Activated CD4-positive, alpha-beta T cell treated with anti-CD3 and anti-CD28 coated beads, Interleukin-2, Interleukin-6, amounts not matched to agents 100 ng/mL and 50 ng/mL, durations not matched to agents 16 hours and 8 hours (primary cell): ENCODE data around the gene RAB31.

ENCODE experiments used
- DNase-seq: peaks from one replicate; pipeline ENCODE4 v3.0.0-alpha.2; 2020

Gene RAB31

DNA sequence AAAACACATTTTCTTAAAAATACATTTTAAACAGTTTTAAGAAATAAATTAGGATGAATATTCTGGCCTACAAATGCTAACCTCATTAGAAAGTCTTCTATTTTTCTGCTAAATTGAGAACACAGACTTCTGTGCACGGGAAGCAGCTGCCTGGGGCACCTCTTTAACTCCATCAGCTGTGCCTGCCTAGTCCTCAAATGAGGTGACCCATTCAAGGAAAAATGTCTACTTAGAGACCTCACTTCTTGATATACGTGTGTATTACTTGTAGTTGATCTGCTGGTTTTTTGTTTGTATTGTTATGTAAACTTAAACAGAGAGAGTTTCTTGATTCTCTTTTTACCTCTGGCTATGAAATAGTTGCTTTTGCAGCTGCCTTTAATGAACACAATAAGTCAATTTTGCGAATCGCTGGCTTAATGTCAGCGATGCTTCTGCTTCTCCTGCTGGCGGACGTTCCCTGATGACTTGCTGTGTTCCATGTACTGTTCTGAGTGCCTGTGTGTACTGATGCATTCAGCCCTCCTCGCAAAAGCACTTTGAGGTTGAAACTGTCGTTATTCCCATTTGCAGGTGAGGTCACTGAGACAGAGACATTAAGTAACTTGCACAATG is 88.9 kb downstream of the RAB31 start:
- no peak for DNase-seq

DNA sequence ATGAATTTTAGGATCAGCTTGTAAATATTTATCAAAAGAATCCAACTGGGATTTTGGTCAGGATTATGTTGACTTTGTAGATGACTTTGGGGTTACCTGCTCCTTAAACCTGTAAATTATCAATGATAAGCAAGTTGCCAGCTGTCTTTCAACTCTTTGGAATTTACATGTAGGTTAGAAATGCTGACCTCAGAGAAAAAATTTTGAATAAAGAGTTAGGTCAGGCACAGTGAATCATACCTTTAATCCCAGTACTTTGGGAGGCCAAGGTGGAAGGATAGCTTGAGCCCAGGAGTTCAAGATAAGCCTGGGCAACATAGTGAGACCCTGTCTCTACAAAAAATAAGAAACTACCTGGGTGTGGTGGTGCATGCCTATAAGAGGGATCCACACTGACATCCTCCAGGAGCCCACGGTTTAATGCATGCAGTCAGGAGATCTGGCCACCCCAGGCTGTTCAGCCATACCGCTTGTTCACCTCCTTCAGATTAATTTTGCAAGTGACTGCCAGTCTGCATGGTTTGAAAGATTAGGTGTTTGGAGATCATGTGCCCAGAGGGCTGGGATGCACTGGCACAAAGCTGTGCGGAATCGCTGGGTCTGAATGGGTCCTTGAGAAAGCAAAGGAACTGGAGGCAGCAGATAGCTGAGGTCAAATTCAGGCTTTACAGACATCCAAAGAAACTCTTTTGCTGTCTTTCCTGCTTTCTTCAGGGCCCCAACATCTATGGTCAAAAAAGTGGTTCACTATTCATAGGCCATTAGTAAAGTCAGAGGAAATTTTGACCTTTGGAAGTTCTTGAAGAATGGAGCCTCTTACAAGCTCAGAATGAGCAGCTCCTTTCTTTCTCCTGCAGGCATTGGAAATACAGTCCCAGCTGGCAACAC is 94.3 kb downstream of the RAB31 start:
- DNase-seq: no peak

DNA sequence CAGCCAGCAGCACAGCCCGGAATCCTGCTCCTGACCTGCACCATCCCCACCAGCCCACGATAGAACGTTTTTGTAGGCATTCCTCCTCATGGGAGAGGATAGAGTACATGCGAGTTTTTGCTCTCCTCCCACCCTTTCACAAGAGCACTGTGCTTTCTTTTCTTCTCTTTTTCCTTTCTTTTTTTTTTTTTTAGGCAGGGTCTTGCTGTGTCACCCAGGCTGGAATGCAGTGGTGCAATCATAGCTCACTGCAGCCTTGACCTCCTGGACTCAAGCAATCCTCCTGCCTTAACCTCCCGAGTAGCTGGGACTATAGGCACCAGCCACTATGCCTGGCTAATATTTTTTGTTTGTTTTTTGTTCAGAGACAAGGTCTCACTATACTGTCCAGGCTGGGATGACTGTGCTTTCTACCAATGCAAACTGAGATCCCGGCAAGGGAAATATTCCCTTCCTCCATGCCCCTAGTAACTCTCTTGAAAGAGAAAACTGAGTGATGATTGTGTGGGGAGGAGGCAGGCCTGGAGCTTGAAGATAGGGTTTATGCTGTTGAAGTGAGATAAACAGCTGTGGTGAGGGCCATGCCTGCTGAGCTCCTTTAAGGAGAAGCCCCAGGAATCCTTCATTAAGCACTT is 95.1 kb downstream of the RAB31 start:
- DNase-seq: no peak

DNA sequence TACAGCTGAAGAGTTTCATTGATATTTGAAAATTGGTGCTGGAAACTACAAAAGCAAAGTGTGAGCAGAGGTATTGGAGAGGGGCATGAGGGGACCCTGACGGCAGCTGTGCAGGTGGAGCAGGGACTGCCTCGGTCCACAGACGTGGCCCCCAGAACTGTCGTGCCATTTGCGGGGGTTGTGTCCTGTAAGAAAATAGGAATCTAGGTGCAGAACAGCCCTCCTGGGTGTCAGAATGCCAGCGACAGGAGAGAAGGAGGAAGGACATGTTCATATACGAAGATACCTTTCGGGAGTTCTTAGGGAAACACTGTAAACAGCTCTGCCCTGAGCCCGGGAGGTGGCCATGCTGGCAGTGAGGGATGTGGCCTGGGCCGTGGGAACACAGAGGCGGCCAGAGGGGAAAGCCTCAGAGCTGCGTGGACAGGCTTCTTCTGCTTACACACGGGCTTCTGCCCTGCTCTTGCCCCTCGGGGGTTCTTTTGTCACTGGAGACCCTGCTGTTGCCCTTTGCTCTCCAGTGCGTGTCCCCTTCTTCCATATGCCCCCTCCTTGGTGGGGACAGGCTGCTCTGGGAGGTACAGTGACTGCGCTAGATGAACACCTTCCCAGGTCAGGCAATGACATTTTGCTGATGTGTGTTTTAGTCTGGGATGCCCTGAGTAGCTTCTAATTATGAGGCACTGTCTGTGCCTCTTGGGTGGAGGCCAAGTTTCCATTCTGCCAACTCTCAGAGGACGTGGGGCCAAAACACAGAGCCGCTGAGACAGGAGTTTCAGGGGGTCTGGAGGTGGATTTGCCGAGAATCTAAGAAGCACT is 95.8 kb downstream of the RAB31 start:
- DNase-seq: no peak

DNA sequence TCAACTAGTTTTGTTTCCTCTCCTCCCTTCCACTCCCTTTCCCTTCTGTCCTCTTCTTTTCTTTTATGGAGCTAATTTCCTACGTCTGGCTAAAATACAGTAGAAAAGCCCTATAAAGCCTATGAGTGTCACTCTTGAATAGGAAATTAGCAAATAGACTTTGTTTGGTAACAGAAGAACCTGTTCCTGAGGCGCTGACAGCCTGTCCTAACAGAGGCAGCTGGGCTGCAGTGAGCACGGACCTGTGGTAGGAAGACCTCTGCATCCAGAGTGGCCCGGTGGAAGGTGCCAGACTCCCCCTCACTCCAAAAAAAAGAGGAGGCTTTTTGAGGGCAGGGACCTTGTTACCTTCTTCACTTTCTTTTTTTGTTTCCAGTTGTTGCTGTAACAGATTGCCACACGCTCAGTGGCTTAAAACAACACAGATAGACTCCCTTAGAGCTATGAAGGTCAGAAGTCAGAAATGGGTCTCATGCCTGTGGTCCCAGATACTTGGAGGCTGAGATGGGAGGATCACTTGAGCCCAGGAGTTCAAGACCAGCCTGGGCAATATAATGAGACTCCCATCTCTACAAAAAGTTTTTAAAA is 96.5 kb downstream of the RAB31 start:
- DNase-seq: no peak

DNA sequence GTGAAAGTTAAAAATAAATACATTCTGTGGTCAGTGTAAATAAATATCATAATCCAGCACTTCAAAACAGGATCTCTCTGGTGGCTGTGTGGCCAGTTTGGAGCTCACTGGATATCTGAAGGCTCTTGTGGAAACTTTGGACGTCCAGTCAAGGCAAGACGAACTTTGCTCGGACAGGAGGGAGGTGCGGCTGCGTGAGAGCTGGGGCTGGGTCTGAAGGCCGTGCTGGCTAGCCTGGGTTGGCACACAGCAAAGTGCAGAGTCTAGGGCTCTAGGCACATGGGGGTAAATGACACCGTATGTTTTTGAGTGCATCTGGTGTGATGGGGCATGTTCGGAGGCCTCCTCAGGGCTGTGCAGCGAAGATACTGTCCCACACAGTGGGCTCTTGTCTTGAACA is 98.8 kb downstream of the RAB31 start:
- DNase-seq: no peak

DNA sequence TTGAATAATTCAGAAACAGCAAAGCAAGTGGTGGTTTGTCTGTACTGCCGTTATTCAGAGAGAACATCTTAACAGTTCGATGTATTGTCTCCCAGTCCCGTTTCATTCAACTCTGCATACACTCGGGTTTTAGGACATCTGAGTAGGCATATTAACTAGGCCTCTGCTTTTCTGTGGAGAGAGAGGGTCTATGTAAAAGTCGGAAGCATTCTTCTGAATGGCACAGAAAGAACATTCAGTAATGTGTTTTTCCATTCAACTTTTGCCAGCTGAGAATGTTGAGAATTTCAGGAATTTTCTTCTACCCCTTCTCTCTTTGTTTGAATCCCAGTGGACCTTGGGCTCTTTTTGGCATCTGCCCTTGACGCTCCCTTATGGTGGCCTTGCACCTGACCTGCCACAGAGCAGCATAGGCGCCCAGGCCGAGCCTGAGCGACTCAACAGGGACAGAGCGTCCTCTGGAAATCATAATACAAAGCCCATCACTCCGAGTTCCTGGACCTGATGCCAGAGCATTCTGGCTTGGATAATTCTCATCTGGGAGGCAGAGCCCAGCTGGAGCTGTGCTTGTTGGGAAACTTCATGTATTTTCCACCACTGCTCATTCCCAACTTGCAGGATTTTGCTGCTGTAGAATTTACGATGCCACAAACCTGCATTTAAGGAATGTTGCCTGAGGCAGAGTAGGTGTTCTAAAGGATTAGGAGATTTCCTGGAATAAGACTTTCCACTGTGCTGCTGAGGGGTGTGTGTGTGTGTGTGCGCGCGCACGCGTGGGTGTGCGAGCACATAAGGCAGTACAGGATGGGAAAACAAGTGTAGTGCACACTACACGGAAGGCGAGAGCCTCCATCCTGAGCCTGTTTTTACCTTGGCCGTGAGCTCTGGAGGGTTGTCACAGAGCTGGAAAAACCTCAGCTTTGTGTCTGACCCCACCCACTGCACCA is 100.5 kb downstream of the RAB31 start:
- no peak for DNase-seq

DNA sequence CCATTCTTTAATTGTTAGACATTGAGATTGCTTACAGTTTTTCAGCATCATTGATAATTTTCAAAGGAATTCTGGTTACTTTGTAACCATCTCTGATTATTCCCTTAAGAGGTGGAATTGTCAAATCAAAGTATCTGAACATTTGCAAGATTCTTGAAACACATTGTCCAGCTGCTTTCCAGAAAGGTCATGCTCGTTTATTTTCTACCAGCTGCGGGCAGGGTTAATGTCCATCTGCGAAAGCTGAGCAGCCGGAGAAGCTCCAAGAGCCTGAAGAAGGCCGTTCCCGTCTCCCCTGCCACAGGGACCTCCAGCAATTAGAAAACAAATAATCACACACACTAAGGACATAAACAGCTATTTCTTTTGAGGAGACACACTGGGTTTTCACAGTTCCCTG is 101.6 kb downstream of the RAB31 start:
- DNase-seq: no peak

DNA sequence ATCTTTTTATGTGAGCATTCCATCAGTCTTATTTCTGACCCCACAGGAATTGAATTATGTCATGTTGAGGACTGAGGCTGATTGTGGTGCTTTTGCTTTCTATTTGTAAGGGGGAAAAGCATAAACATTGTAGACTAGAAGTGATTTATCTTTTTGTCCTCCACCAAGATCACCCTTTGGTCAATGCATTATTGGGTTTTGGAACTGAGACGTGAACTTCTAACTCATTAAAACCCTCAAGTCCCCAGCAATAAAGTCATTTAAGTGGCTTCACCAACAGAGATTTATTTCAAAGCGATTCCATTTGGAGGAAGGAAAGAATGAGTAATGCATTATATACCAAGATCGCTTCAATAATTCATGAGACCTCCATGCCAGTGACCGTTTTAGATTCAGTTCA is 102.2 kb downstream of the RAB31 start:
- DNase-seq: no peak

DNA sequence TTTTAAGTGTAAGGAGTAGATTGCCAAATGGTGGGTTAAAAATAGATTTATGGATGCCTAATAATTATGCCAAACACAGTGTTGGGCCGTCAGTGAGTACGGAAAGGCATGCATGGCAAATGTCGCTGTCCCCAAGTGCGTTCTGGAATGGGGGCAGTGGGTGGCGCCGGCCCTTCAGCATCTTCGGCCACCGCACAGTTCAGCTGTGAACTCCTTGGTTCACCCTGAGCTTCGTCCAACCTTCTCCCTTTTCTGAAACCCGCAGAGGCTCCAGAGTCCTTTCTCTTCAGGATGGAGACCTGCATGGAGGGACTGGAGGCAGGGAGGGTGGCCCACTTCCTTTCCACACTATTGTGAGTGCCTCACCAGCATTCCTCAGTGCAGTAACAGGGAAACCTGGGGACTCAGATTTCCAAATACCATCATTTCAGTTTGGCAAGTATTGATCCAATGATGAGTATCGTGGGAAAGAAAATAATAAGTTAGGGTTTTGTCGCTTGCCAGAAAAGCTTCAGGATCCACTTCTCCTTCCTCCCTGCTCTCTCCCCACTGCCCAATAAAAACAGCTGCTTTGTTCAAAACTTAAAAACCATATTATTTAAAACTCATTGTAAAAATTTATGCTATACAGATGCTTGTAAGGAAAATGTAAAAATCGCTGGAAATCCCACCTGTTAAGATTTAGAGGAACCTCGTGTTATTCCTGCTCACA is 103.0 kb downstream of the RAB31 start:
- DNase-seq: no peak

DNA sequence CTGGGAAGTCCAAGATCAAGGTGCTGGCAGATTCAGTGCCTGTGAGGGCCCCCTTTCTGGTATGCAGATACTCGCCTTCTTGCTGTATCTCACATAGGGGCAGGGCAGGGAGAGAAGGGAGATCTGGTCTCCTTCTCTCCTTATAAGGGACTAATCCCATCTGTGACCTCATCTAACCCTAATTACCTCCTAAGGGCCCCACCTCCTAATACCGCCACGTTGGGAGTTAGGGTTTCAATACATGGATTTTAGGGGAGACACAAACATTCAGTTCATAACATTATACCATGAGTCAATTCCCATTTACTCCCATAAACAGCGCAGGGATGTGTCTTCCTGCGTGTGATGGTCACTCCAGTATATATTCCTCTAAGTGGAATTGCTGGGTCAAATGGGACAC is 103.9 kb downstream of the RAB31 start:
- DNase-seq: no peak

DNA sequence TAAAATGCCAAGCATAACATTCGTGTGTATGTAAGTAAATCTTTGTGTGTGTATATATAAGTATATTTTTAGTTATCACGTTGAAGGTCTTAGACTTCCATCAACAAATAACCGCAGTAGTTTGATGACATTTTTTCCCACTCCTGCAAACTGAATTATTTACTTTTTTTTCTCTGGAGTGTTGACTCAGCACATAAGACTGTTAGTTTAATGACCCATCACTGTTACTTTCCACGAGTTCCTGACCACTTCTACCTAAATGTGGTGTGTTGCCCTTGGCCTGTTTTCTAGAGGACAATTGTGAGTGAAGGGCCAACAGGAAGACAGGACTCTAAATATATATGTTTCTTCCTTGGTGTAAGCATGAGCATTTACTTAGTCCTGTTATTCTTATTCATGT is 106.3 kb downstream of the RAB31 start:
- DNase-seq: no peak

DNA sequence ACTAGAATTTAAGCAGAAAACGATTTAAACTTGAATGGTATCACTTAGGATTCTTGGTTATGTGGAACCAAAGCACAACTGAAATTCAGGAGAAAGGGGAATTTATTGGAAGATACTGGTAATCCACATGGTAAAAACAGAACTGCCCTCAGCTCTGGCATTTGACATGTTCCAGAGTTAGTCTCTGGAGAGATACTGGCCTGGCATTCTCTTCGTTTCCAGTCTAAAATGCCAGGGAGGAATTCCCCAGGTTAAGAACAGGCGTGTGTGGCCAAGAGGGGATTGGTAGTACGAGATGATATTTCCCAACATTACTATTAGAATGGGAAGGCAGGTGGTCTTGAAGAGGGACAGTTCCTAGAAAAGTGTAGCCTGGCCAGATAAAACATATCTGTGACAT is 109.2 kb downstream of the RAB31 start:
- no peak for DNase-seq

DNA sequence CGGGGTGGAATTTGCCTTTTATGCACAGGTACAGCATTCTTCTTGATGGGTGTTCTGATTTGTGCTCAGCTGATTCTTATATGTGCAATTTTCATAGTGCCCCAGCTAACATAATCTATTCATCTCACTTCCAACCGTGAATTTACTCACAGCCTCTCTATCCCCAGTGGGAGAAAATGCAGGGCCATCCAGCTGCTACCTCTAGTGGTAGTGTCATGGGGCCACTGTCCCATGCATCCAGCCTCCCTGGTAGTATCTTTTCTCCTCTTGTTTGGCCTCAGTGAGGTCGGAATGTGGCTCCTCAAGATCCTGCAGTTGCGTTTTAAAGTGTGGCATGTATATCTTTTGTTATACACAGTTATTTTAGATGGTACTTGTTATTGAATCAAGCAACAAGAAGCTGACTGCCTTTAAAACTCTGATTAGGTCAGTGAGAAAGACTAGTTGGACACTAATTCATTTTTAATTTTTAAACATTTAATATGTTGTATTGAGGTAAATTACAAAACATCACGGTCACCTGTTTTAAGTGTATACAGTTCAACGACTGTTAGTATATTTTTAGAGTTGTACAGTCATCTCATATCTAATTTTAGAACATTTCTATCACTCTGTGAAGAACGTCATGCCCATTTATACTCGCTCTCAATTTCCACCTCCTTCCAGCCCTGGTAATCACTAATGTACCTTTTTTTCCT is 109.8 kb downstream of the RAB31 start:
- DNase-seq: no peak

DNA sequence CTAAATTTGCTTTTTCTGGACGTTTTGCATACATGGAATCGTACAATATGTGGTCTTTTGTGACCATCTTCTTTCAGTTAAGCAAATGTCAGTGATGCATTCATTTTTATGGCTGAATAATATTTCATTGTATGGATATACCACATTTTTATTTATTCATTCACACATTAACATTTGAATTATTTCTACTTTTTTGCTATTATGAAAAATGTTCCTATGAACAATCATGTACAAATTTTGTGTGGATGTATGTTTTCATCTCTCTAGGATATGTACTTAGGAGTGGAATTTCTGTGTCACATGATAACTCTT is 110.3 kb downstream of the RAB31 start:
- no peak for DNase-seq

DNA sequence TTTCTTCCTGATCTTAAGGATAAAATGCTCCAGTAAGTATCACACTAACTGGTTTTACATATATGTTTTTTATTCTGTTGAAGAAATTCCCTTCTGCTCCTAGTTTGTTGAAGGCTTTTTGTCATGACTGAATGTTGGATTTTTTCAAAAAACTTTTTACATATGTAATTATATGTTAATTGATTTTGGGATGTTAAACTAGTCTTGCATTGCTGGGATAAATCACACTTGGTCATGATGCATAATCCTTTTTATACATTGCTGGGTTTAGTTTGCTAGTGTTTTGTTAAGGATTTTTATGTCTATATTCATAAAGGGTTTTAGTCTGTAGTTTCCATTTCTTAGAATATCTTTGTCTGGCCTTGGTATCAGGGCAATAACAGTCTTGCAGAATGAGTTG is 112.0 kb downstream of the RAB31 start:
- DNase-seq: no peak

DNA sequence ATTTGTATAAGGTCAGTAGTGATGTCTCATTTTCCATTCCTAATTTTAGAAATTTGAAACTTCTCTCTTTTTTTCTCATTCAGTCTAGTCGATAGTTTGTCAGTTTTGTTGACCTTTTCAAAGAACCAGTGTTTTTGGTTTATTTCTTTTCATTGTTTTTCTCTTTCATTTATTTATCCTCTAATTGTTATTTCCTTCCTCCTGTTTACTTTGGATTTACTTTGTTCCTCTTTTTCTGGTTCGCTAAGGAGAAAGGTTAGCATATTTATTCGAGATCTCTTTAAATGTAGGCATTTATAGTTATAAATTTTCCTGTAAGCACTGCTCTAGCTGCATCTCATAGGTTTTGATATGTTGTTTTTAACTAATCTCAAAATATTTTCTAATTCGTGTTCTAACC is 112.6 kb downstream of the RAB31 start:
- DNase-seq: no peak

DNA sequence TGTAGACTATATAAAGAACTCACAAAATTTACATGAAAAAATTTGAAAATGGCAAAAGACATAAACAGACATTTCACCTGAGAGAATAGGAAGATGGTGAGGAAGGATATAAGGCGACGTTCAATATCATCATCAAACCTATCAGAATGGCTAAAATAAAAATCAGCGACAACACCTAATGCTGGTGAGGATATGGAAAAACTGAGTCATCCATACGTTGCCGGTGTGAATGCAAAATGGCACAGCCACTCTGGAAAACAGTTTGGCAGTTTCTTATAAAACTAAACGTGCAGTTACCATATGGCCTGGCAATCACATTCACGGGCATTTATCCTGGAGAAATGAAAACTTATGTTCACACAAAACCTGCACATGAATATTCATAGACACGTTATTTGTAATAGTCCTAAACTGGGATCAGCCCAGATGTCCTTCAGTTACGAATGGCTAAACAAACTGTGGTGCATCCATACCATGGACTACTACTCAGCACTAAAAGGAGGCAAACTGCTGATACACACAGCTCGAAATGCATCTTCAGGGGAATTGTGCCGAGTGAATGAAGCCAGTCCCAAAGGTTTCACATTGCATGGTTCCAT is 114.6 kb downstream of the RAB31 start:
- no peak for DNase-seq

DNA sequence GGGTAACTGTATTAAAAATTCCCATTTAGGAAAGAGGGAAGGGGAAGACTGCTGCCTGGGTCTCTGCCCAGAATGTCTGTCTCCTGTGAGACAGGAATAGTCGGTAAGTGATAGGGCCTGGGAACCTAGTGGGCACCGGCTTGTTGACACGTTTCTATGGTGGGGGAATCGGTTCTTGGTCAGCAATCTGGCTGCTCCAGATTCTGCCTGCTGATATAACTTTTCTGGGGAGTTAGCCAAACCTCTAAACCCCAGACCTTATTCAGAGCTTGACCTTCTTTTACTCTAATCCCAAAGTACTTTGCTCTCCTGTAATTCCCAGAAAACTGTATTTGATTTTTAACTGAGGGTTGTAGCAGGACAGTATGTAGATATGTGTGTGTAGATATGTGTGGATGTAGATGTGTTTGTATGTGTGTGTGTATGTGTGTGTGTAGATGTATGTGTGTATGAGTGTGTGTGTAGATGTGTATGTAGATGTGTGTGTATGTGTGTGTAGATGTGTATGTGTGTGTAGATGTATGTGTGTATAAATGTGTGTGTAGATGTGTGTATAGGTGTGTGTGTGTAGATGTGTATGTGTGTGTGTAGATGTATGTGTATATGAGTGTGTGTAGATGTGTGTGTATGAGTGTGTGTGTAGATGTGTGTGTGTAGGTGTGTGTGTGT is 115.8 kb downstream of the RAB31 start:
- DNase-seq: no peak

DNA sequence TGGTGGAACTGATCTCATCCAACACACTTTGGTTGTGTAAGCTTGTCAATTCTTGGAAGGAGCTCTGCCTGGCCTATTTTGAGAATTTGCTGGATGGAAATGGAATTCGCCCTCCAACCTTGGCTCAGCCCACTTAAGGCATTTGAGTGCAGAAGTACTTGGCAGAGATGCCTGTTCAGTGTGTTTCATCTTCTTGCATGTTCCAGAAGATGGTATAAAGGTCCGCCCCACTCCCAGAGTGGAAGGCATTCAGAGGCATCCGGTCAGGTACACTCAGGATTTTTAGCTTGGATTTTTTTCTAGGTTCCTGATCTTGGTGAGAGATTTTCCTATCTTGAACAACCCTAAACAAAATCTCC is 116.4 kb downstream of the RAB31 start:
- DNase-seq: no peak
